GM10847 (cell line): ENCODE results near the gene HES2.

Experiments
- POLR2A ChIP-seq: IDR thresholded peaks from 2 replicates; pipeline ENCODE4 v1.6.1; 2011; ENCODE audit not compliant: insufficient read length; ENCODE audit errors: extremely low read depth

The HES2 gene

GRCh38 chr1:6443339-6444115 lies 23.8 kb upstream of the HES2 start:
- no peak for TF ChIP-seq POLR2A

- no peak for TF ChIP-seq POLR2A
Measured at GRCh38 chr1:6441586-6441985, 21.9 kb upstream of the HES2 start.

GRCh38 chr1:6440198-6441126 lies 20.7 kb upstream of the HES2 start:
- no peak for TF ChIP-seq POLR2A

- no peak for TF ChIP-seq POLR2A
Measured at GRCh38 chr1:6438047-6438525, 18.4 kb upstream of the HES2 start.

GRCh38 chr1:6435547-6435946 lies 15.8 kb upstream of the HES2 start:
- no peak for TF ChIP-seq POLR2A

- no peak for TF ChIP-seq POLR2A
Measured at GRCh38 chr1:6435129-6435528, 15.4 kb upstream of the HES2 start.

GRCh38 chr1:6434186-6434585 lies 14.5 kb upstream of the HES2 start:
- TF ChIP-seq POLR2A, result no peak

- no peak for TF ChIP-seq POLR2A
Measured at GRCh38 chr1:6427441-6428390, 8.0 kb upstream of the HES2 start.

GRCh38 chr1:6426972-6427350 lies 7.2 kb upstream of the HES2 start:
- TF ChIP-seq POLR2A, result no peak

- no peak for TF ChIP-seq POLR2A
Measured at GRCh38 chr1:6426277-6426971, 6.7 kb upstream of the HES2 start.

GRCh38 chr1:6425658-6426057 lies 5.9 kb upstream of the HES2 start:
- TF ChIP-seq POLR2A, result no peak

GRCh38 chr1:6424619-6425593 lies 5.2 kb upstream of the HES2 start, which contains the start of gene ESPN:
Gene ESPN (plus strand): TSS chr1:6424776. CDS start chr1:6424956, 180 bp downstream.
- no peak for TF ChIP-seq POLR2A

- TF ChIP-seq POLR2A, result no peak
Measured at GRCh38 chr1:6424000-6424565, 4.4 kb upstream of the HES2 start.
